ENCODE measurements around the gene SEC23B.
"Not testable (repeated sequence)": the region's sequence is repeated elsewhere in the genome, so short reads cannot be mapped to it uniquely, and the experiment has no call there.

SEC23B gene

DNA sequence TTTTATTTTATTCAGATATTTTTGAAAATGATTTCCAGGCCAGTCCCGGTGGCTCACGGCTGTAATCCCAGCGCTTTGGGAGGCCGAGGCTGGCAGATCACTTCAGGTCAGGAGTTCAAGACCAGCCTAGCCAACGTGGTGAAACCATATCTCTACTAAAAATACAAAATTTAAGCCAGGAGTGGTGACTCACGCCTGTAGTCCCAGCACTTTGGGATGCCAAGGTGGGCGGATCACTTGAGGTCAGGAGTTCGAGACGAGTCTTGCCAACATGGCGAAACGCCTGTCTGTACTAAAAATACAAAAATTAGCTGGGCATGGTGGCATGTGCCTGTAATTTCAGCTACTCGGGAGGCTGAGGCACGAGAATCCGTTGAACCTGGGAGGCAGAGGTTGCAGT, 19.0 kb downstream of the SEC23B start:
- not testable (repeated sequence) for DNase-seq

DNA sequence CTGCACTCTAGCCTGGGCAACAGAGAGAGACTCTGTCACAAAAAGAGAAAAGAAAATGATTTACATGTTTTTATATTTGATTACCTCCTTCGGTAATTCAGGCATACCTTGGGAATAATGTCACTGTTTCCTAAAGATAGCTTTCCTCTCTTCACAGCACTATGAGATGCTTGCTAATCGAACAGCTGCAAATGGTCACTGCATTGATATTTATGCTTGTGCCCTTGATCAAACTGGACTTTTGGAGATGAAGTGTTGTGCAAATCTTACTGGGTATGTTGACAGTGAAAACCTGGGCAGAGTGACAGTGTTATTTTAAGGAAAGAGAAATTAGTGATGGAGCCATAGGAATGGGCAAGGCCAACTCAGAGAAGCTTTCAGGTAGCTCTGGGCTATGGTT, 19.6 kb downstream of the SEC23B start:
- no peak for DNase-seq

DNA sequence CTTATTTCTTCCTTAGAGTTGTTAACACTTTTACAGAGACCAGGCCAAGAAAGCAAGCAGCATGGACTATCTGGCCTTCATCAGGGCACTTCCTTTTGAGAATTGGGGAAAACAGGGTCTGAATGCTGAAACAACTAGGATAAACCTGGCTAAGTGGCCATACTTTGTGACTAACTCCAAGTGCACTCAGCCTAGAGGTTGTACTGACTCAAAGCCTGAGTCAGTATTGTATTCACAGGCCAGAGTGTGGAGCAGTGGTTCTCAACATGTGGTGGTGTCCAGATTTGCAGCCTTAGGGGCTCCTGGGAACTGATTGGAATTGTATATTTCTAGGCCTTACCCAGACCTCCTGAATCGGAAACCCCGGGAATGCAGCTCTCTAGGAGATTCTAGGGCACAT, 20.1 kb downstream of the SEC23B start:
- no peak for DNase-seq

DNA sequence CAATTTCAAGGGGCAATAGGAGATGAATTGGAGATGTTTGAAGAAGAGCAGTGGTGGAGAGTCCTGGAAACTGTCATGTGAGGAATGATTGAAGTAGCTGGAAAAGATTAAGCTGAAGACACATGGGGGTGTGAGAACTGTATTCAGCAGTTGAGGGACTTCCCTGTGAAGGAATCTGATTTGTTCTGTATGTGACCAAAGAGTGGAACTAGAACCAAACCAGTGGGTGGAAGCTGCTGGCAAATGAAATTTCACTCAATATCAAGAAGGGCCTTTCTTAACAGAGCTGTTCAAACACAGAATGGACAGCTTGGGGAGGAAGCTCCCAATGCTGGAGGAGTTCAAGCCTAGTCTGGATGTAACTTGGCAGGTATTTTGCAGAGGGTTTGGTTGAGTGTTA, 21.3 kb downstream of the SEC23B start:
- no peak for DNase-seq

DNA sequence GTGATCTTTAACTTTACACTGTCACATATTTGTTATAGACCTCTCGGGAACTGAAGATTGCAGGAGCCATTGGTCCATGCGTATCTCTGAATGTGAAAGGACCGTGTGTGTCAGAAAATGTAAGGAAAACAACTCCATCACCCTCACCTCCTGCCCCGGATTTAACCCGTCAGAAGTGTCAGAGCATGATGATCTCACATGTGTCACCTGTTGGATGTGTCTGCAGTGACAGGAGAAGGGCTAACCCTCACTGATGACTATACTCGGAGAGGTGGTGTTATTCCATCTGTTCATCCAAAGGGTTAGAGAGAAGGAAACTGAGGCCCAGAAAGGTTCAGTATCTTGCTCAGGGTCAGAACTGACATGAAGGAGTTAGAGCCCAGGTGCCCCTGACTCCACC, 24.9 kb downstream of the SEC23B start:
- DNase-seq: no peak

DNA sequence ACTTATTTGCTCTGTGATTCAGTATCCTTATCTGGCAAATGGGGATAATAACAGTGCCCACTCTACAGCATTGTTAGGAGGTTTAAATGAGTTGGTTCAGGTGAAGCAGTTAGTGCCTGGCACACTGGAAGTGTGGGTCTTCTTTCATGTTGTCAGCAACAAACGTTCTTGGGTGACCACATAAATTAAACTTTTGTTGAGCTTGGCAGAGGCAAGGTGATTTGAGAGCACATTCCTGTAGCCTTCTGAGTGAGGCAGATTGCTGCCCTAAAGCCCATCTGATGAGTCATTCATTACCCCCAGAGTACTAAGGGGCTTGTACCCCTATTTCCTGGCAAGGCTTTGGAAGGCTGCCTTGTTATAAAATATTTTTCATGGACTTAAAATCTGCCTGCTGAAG, 25.8 kb downstream of the SEC23B start:
- no peak for DNase-seq

DNA sequence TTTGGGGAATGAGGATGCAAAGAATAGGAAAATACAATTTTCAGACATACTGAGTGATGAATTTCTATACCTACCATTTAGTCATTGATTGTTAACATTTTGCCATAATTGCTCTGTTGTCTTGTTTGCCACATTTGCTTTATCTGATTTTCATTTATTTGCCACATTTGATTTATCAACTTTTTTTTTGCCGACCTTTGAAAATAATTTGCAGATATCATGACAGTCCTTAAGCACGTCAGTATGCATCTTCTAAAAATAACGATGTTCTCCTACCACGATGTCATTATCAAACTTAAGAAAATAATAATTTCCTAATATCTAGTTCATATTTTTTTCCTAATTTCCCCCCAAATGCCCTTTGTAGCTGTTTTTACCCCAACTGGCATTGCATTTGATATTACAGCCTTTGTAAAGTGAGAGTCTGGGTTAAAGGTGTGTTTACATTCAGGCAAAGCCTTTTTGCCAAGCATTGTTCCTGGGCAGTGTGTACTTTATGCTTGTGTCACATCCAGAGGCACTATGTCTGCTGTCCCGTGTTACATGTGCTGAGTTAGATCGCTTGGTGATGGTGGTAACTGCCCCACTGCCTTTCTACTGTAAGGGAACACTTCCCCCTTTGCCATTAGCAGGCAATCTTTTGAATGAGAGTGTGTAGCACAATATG, 26.4 kb downstream of the SEC23B start:
- no peak for DNase-seq

DNA sequence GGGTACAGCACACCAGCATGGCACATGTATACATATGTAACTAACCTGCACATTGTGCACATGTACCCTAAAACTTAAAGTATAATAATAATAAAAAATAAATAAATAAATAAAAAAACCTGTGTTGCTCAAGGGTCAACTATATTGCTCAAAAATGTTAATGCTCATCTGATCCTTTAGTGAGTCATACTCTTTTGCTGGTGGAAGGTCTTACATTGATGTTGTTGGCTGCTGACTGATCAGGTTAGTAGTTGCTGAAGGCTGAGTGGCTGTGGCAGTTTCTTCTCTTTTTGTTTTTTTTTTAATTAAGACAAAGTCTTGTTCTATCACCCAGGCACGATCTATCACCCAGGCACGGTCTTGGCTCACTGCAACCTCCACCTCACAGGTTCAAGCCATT, 29.9 kb downstream of the SEC23B start:
- no peak for DNase-seq

DNA sequence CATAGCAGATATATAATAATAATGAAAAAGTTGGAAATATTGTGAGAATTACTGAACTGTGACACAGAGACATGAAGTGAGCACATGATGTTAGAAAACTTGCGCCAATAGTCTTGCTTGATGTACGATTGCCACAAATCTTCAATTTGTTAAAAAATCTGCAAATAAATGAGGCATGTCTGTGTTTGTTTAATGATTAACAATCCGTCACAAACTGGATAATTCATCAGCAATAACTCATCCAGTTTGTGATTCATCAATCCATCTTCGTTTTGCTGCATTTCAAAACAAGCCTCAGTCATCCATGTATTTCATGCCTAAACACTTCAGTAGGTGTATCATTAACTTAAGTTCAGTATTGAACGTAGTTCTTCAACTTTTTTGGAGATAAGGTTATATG, 34.0 kb downstream of the SEC23B start:
- no peak for DNase-seq

DNA sequence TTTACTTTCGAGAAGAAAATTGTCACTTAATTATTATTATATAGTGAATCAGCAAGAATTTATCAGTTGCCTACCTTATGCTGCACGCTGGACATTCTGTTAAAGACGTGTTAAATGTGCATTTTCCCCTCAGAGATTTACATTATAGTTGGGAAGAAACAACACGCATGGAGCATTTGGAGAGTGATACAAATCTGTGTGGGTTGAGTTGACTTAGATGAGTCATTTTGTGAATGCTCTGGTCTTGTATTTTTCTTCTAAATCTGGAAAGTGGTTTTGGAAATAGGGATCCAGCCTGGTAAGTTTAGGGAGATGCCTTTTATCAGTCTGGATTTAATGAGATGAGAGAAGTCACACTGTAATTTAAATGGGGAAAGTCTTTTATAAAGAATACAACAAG, 35.5 kb downstream of the SEC23B start:
- no peak for DNase-seq

DNA sequence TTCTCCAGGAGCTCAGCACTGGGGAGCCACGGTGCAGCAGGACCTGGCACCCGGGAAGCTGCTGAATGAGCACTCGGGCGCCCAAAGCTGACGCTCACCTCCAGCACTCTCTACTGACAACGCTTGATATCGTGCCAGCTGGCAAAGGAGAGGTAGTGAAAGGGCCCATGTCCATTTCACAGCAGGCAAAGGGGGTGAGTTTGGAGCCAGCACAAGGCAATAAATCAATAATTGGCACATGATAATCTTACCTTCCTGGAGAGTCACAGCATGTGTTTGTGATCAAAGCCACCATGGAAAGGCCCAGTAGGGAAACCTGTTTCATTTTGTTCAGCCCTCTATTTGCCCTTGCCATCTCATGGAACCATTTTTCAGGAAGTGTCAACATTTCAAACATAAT, 36.2 kb downstream of the SEC23B start:
- no peak for DNase-seq

DNA sequence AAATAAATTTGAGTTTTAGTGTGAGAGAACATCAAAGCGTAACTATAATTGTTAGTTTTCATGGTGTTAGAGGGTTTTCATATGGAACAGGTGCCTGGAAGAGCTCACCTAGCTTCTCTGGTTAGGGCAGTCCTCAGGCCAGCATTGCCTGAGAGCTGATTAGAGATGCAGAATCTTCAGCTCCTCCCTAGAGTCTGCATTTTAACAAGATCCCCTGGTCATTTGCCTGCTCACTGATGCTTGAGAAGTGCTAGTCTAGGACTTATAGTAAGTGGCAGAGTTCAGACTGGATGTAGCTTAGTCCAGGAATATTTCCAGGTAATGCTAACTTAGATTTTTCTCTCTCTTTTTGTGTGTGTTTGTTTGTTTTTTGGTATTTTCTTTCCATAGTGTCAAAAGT, 37.8 kb downstream of the SEC23B start:
- no peak for DNase-seq

DNA sequence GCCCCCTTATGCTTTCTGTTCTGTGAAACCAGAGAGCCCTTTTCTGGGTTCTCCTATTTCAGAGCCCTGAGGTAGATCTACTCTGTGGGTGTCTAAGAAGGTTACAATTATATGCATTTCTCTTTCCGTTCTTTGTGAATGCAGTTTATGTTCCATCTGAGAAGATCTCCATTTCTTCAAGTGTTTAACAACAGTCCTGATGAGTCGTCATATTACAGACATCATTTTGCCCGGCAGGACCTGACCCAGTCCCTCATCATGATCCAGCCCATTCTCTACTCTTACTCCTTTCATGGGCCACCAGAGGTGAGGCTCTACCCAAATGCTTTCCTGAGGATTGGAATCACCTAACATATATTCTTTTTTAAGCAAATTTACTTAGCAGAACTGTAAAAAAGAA, 40.7 kb downstream of the SEC23B start:
- DNase-seq: no peak

DNA sequence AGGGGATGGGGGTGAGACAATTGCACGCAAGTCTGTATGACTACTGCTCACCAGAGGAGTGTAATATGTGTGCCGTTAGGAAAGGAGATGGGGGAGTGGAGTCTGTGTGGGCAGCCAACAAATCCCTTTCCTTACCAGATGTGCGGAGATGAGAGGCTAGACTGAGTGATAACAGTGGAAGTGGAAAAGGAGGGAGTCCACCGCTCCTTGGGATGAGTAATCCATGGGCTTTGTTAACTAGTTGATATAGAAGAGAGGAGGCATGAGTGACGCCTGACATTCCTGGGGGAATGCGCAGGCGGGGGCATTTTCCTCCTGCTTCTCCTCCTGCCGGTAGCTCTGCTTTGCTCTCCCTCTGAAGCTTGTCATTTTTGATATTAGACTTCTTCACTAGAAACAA, 46.0 kb downstream of the SEC23B start:
- no peak for DNase-seq

DNA sequence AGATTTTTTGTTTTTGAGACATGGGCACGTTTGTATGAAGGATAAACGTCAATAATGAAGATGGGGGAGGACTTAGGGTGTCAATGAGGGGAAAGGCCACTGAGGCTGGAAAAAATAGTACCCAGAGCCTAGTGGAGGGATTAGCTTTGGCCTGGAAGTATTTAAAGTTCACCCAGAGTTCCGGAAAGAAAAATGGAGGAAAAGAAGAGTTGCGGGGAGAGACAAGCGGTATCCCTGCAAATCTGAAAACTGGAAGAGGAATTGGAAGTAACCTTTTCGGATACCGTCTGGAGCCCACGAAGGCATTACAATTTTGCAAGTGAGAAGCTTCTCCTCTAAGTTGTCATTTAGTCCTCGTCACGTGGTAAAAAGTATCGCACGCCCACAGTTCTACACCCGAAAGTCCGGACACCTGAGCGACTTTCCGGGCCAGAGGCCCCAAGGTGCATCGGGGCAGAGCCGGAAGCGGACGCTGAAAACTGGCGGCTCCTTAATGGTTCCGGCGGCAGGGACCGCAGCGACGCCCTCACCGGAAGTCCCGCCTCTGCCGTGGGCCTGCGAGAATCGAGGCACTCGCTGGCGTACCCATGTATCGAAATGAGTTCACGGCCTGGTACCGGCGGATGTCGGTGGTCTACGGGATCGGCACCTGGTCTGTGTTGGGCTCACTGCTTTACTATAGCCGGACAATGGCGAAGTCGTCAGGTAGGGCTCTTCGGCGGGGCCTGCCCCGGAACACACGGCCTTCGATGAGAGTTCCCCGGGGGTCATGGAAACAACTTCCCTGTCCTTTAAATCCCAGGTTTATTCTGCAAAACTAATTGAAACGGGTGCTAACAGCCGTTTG, 59.4 kb downstream of the SEC23B start, which contains the start of gene SMIM26:
Gene SMIM26, plus strand, starts transcription at position 541 of the 847 bp plus-strand sequence. Its CDS starts 47 bp downstream, at position 588.
- DNase-seq: peak; percentile 93

DNA sequence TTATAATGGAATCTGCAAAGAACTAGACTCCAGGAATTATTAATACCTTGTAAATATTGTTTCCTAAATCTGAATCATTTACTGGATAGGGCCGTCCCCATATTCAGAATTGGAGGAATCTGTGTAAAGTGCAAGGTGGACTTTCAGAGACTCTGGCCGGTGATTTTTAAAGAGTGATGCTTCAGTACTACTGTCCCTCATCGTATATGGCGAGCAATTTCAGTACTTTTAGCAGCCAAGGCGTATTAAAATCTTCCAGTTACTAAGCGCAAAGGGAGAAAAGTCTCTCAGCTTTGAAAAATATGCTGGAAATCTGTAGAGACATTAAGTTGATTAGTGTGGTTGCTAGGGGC, 60.0 kb downstream of the SEC23B start:
- no peak for DNase-seq

DNA sequence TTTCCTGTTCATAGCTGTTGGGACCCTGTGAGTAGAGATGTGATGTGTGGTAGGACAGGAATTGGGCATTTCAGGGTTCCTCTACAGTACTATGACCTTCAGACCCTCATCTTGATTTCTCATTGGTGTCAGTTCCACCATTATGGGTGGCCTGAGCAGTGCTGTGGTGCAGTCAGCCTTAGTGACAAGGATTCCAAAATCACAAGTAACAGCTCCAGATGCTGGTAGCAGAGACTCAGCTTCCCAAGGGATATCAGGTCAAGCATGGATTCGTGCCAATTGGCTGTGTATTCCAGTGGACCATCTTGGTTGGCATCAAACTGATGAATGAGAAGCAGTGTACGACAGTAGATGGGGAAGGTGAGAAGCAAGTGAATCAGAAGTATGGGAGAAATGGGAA, 63.3 kb downstream of the SEC23B start:
- no peak for DNase-seq

DNA sequence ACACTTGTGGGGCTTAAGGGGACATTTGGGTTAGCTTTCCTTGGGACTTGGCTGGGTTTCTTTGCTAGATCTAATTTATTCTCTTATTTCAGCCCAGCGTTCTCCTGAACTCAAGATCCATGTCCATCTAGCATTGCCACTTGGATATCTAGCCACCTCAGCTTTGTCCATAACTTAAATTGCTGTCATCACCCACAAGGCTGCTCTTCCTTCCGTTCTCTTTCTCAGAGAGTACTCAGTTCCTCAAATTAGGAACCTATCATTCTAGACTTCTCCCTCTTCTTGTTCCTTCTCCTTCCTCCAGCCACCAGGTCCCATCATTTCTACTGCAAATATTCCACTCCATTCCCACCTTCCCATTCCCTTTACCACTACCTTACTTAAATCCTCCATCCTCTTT, 63.8 kb downstream of the SEC23B start:
- DNase-seq: no peak

DNA sequence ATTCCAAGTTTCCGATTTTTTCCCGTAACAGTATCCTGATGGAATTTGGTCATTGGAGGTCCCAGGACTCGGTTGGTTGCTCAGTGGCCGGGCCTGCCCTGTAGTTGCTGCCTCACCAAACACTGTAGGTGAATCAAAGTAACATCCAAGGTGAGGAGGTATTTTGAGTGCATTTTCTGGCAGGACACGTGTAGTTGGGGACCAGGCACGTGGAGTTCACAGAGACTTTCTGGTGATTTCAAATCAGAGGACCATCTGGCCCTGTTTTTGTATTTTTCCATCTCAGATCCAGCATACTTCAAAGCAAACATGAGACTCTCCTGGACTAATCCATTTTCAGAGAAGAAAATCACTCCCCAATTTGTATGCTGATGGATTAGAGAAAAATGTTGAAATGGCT, 70.2 kb downstream of the SEC23B start:
- no peak for DNase-seq

DNA sequence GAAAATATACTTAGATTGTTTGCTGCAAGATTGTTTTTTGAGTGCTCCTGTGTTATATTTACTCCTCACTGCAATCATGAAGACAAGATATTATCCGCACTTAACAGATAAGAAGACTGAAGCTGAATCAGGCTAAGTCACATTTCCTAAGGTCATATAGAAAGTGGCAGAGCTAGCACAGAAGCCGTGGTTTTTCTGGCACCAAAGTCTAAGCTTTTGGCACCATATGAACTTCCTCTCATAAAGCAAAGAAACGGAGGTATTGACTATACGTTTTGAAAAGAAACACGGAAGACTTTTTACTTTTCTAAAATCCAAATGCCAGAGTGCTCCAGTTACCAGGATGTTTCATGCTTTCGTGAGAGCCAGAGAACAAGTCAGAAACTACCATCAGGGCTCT, 70.8 kb downstream of the SEC23B start:
- DNase-seq: no peak

DNA sequence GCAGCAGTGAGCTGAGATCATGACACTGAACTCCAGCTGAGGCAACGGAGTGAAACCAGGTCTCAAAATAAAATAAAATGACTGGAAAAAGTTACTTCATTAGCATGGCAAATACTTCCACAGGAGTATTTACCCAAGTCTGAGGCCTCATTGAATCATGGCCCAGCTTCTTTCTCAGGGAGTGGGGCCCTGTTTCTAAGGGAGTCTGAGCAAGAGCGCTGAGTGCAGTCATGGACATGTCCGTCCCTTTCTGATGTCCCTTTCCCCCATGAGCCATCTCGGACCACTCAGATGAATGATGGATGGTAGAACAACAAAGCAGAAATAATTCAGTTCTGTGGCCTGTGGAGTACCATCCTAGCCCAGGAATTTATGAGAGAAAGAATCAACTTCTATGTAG, 72.3 kb downstream of the SEC23B start:
- no peak for DNase-seq

DNA sequence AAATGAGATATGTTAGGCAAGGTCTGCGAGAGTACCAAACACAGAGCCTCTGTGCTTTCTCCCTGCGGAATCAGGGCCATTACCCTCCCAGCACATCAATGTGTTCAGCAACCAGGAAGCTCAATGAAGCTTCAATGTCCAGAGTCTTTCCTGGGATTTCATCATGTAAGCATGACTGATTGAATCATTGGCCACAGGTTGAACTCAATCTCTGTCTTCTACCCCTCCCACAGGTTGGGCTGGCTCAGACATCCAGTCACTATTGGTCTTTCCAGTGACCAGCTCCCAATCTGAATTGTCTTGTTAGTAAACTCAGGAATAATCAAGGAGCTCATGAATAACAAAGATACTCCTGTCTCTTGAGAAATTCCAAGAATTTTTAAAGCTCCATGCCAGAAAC, 77.4 kb downstream of the SEC23B start:
- DNase-seq: peak; percentile 82

DNA sequence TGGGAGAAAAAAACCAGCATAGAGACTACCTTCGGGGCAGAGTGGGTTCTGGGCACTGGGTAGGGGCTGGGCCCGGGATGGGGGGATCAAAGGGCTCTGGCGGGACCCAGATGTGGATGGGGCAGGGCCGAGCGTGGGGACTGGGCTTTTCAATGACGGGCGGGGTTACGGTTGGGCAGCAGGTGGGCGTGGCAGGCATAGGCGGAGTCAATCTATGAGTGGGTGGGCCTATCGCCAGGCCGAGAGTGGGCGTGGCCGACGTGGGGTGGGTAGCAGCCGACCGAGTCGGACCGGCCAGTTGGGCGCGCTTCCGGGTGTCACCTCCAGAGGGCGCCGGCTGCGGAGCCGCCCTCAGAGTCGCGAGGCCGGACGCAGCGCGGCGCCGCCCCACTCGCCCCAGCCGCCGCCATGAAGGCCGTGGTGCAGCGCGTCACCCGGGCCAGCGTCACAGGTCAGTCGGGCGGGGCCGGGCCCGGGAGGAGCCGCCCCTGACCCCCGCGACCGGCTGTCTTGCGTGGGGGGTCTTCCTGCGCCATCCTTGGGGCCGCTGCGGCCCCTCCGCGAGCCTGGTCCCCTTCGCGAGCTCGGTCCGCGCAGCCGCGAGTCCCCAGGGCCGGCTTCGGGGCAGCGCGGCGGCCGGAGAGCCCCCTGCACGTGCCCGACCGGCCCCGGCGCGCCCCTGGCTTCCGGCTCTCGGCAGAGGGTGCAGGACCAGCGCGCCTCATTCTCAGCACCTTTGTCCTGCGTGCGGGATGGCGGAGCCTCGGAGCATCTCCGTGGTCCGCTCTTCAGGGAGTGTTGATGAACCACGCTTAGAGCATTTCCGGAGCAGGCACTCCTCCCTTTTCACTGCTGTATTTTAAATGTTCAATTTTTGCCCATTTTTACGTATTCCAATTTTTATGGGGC, 80.2 kb downstream of the SEC23B start, which contains the start of gene DTD1:
Gene DTD1, plus strand, starts transcription at position 390 of the 909 bp plus-strand sequence. Its CDS starts 19 bp downstream, at position 409.
- DNase-seq: peak; percentile 70

DNA sequence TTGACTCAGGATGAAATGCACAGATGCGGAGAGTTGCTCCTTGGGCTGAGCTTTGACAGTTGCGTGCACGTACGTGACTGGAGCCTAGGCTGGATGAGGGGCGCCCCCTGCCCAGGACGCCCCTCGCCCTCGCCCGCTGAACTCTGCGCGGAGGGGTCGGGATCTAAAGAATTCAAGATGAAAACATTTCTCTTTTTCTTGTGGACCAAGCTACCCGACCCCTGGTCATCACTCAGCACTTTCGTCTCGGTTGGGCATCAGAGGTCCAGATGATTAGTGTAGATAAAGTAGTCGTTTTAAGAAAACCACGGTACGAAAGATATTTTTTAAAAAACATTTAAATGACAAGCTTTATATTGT, 80.8 kb downstream of the SEC23B start:
- no peak for DNase-seq
